B cell (primary cell): ENCODE data around the gene PCDHGB4. TPM values are rescaled to one million over a fixed set of nuclear protein-coding genes. Genes with fewer than 3 reads are reported as not detected.
A peak's percentile ranks its signal among the peaks of the same experiment; 100 is the strongest.
"Not testable (repeated sequence)": the region's sequence is repeated elsewhere in the genome, so short reads cannot be mapped to it uniquely, and the experiment has no call there.

Experiments used
- ATAC-seq: fragments of 200-7000 bp; cut with Tn5 transposase; one replicate; pipeline ENCODE4 v1.10.0; 2021; ENCODE audit warnings: low read depth, mild to moderate bottlenecking, moderate number of reproducible peaks, moderate library complexity
- CTCF ChIA-PET: fragments of 350-600 bp; sonication (Branson Sonifier 250); formaldehyde crosslinking; loops from one replicate; lab custom pipeline; 2021; ENCODE audit warnings: antibody characterized with exemption, inconsistent platforms; lab: Charles Lee
- POLR2A ChIA-PET: fragments of 350-600 bp; sonication (Branson Sonifier 250); formaldehyde crosslinking; loops from one replicate; lab custom pipeline; 2021; ENCODE audit warnings: antibody characterized with exemption; lab: Charles Lee
- DNase-seq: peaks from one replicate; pipeline ENCODE4 v3.0.0; 2013
- H2AFZ ChIP-seq: 2 replicates; pipeline ENCODE4 v1.6.1; 2012; ENCODE audit warnings: mild to moderate bottlenecking, low read depth, low read length; ENCODE audit not compliant: insufficient read depth, poor library complexity, severe bottlenecking
- H3K27ac ChIP-seq, 2 donors: 1 replicate in 1 of 2; 2 replicates in 1 of 2; pipeline ENCODE4 v1.5.1; 2012 to 2013; ENCODE audit warnings: low read length in 2 of 2, mild to moderate bottlenecking in 2 of 2, moderate library complexity in 1 of 2
- H3K27me3 ChIP-seq, 4 experiments: fragments of 200-600 bp in 1 of 4; sonication (generic) in 1 of 4; replicated peaks in 1 of 4; 1 replicate in 2 of 4; 2 replicates in 2 of 4; pipeline versions ENCODE4 v1.6.1 to v1.7.0; 2013 to 2016; ENCODE audit warnings: low read length in 3 of 4, mild to moderate bottlenecking in 2 of 4, mixed read lengths in 1 of 4, moderate library complexity in 1 of 4; ENCODE audit not compliant: insufficient read depth in 4 of 4, control insufficient read depth in 3 of 4; ENCODE audit errors: control extremely low read depth in 1 of 4
- H3K36me3 ChIP-seq, 2 experiments: replicated peaks in 1 of 2; 1 replicate in 1 of 2; 2 replicates in 1 of 2; pipeline versions ENCODE4 v1.6.1 to v1.7.1; 2013; ENCODE audit warnings: low read length in 1 of 2; ENCODE audit not compliant: insufficient read depth in 2 of 2, control insufficient read depth in 1 of 2; ENCODE audit errors: control extremely low read depth in 1 of 2, extremely low read depth in 1 of 2
- H3K4me1 ChIP-seq, 2 donors: fragments of 200-600 bp in 1 of 2; sonication (generic) in 1 of 2; 1 replicate in 1 of 2; 2 replicates in 1 of 2; pipeline versions ENCODE4 v1.5.1 to v1.6.1; 2013 to 2017; ENCODE audit warnings: low read length in 2 of 2; ENCODE audit not compliant: control insufficient read depth in 2 of 2, insufficient read depth in 2 of 2
- H3K4me2 ChIP-seq: replicated peaks from 2 replicates; pipeline ENCODE3; 2012; ENCODE audit warnings: mild to moderate bottlenecking, low read depth, low read length; ENCODE audit not compliant: poor library complexity, severe bottlenecking
- H3K4me3 ChIP-seq, 5 experiments: fragments of 200-600 bp in 1 of 5; sonication (generic) in 1 of 5; 1 replicate in 3 of 5; 2 replicates in 2 of 5; pipeline versions ENCODE4 v1.5.1 to v1.7.0; 2011 to 2016; ENCODE audit warnings: low read length in 4 of 5, mild to moderate bottlenecking in 4 of 5, low read depth in 2 of 5, control low read depth in 1 of 5, moderate library complexity in 1 of 5; ENCODE audit not compliant: insufficient read depth in 1 of 5; ENCODE audit errors: control extremely low read depth in 1 of 5, extremely low read depth in 1 of 5
- H3K79me2 ChIP-seq: fragments of 200-600 bp; sonication (generic); one replicate; pipeline ENCODE4 v1.6.0; 2016; ENCODE audit warnings: low read length; ENCODE audit not compliant: control insufficient read depth, insufficient read depth
- H3K9ac ChIP-seq: fragments of 200-600 bp; sonication (generic); 2 replicates; pipeline ENCODE4 v1.6.1; 2017; ENCODE audit warnings: mild to moderate bottlenecking, low read length, moderate library complexity
- H3K9me3 ChIP-seq, 3 donors: one replicate each; pipeline versions ENCODE4 v1.6.1 to v1.7.1; 2013; ENCODE audit warnings: low read length in 2 of 3; ENCODE audit not compliant: control insufficient read depth in 2 of 3, insufficient read depth in 1 of 3; ENCODE audit errors: control extremely low read depth in 1 of 3
- H4K20me1 ChIP-seq: 2 replicates; pipeline ENCODE4 v1.6.0; 2012; ENCODE audit warnings: mild to moderate bottlenecking, low read length; ENCODE audit not compliant: insufficient read depth, control insufficient read depth, poor library complexity, severe bottlenecking
- H3K27ac Mint-ChIP-seq: one replicate; pipeline ENCODE4 v1.8.0; 2021; ENCODE audit warnings: mixed read lengths
- H3K27me3 Mint-ChIP-seq: one replicate; pipeline ENCODE4 v1.8.0; 2021; ENCODE audit warnings: mixed read lengths
- H3K4me1 Mint-ChIP-seq: one replicate; pipeline ENCODE4 v1.8.0; 2021; ENCODE audit warnings: mixed read lengths
- H3K4me3 Mint-ChIP-seq: one replicate; pipeline ENCODE4 v1.8.0; 2021; ENCODE audit warnings: mixed read lengths
- H3K9me3 Mint-ChIP-seq: one replicate; pipeline ENCODE4 v1.8.0; 2022; ENCODE audit warnings: mixed read lengths; ENCODE audit not compliant: insufficient read depth
- WGBS: methylation state at CpG from one replicate; pipeline ENCODE4 v1.1.5; 2013; ENCODE audit warnings: missing lambda C conversion rate; ENCODE audit not compliant: insufficient coverage; 5-methylcytosine and 5-hydroxymethylcytosine counted together
- intact Hi-C: fragments of 100-400 bp; cut with micrococcal nuclease; formaldehyde crosslinking; loops from one replicate; pipeline ENCODE4 v1.10.0; 2022
- polyA plus RNA-seq: library from polyadenylated mRNA; depleted of rRNA; stranded (reverse); fragments of >200 nt; gene quantifications from 2 replicates; pipeline ENCODE4 v1.2.3, GENCODE V29; 2012
- total RNA-seq, 2 donors: library from RNA; stranded (reverse); fragments of 120-200 nt in 1 of 2; gene quantifications; 1 replicate in 1 of 2; 2 replicates in 1 of 2; pipeline versions ENCODE4 v1.2.3 to v1.2.4, GENCODE V29; 2013 to 2022
- TF ChIP-seq, protein P1 (sequence below): fragments of 200-600 bp; IDR thresholded peaks from one replicate; pipeline ENCODE4 v1.8.0; 2022; ENCODE audit warnings: antibody characterized with exemption, mild to moderate bottlenecking

PCDHGB4 gene
- total and polyA plus RNA-seq, 2 donors (not counting 1 experiment from before 2014, with no cell fraction given), result 0.39 to 1.6 TPM

GRCh38 chr5:141394401-141395187, 7.1 kb downstream of the PCDHGB4 start:
- H3K4me1 Mint-ChIP-seq, H2AFZ ChIP-seq, H3K4me1 ChIP-seq, H3K9ac ChIP-seq, H3K4me2 ChIP-seq, H3K27ac ChIP-seq, H3K79me2 ChIP-seq, DNase-seq, H3K27ac Mint-ChIP-seq, H3K36me3 ChIP-seq, POLR2A ChIA-PET, intact Hi-C loops, H3K4me3 Mint-ChIP-seq, H4K20me1 ChIP-seq, ATAC-seq, H3K4me3 ChIP-seq: not testable (repeated sequence)
- Histone ChIP-seq H3K27me3 (peaks cover 0 to 62% (median 38%) of the 10 kb centered on the region in 4 experiments), H3K9me3 (peaks cover 0 to 54% (median 37%) of the 10 kb centered on the region in 3 donors)
- CTCF ChIA-PET, result interaction anchor here (1.5 kb wide), 1 partner anchor 169 kb away, joined by 5 read pairs; no protein-coding TSS in a partner anchor
- Mint-ChIP-seq H3K9me3 (peaks cover 13% of the 10 kb centered on the region), H3K27me3 (peaks cover 56% of the 10 kb centered on the region)
- 49% methylated on average over 22 of the region's 53 CpGs for WGBS

- CTCF ChIA-PET, result interaction anchor here (0.6 to 1.8 kb wide), 6 partner anchors 16 to 1201 kb away, joined by 3 to 7 read pairs (median 4); partner anchors contain the start of gene PCDHGA12
- H3K4me3 Mint-ChIP-seq, result peak within 1 kb of the TSS; percentile 73
- peaks cover 15% of the 10 kb centered on the region for H3K9me3 Mint-ChIP-seq
- H3K27ac ChIP-seq, H3K79me2 ChIP-seq, H3K4me2 ChIP-seq, H3K36me3 ChIP-seq, H2AFZ ChIP-seq, H3K4me1 ChIP-seq, H3K4me1 Mint-ChIP-seq, H4K20me1 ChIP-seq, intact Hi-C loops, POLR2A ChIA-PET, H3K9ac ChIP-seq, H3K27ac Mint-ChIP-seq: not testable (repeated sequence)
- Histone ChIP-seq H3K9me3 (peaks cover 0 to 52% (median 29%) of the 10 kb centered on the region in 3 donors), H3K4me3 (peak within 1 kb of the TSS in 1 of 5 experiments; percentile 36), H3K27me3 (peaks cover 0 to 52% (median 35%) of the 10 kb centered on the region in 4 experiments)
- peak; percentile 87 for ATAC-seq
- peaks cover 49% of the 10 kb centered on the region for H3K27me3 Mint-ChIP-seq
- TF ChIP-seq, protein P1, sequence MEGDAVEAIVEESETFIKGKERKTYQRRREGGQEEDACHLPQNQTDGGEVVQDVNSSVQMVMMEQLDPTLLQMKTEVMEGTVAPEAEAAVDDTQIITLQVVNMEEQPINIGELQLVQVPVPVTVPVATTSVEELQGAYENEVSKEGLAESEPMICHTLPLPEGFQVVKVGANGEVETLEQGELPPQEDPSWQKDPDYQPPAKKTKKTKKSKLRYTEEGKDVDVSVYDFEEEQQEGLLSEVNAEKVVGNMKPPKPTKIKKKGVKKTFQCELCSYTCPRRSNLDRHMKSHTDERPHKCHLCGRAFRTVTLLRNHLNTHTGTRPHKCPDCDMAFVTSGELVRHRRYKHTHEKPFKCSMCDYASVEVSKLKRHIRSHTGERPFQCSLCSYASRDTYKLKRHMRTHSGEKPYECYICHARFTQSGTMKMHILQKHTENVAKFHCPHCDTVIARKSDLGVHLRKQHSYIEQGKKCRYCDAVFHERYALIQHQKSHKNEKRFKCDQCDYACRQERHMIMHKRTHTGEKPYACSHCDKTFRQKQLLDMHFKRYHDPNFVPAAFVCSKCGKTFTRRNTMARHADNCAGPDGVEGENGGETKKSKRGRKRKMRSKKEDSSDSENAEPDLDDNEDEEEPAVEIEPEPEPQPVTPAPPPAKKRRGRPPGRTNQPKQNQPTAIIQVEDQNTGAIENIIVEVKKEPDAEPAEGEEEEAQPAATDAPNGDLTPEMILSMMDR, result peak; percentile 35
- 16% methylated on average over 15 of the region's 43 CpGs for WGBS
- DNase-seq, result peak; percentile 43
Observed at GRCh38 chr5:141397756-141398551, 10.5 kb downstream of the PCDHGB4 start, which contains the start of gene PCDHGB5. Gene PCDHGB5 (plus strand): TSS chr5:141397947. CDS start chr5:141398128, 181 bp downstream.
